DOHH2 (cell line): ENCODE data around the gene TSPAN1.

Experiments
- H3F3A ChIP-seq: fragments of 200-600 bp; sonication (generic), shearing (Covaris generic); 2 replicates; pipeline ENCODE4 v1.6.0; 2016; ENCODE audit warnings: antibody characterized with exemption, mild to moderate bottlenecking; ENCODE audit not compliant: control insufficient read depth, insufficient read depth
- H3K27ac ChIP-seq: fragments of 200-600 bp; sonication (generic); 2 replicates; pipeline ENCODE4 v1.5.1; 2014; ENCODE audit warnings: low read depth, mild to moderate bottlenecking, low read length, moderate library complexity
- H3K27me3 ChIP-seq: fragments of 200-600 bp; sonication (generic); 2 replicates; pipeline ENCODE4 v1.6.1; 2014; ENCODE audit warnings: mild to moderate bottlenecking, low read length, mixed read lengths; ENCODE audit not compliant: control insufficient read depth
- H3K36me3 ChIP-seq: fragments of 200-600 bp; sonication (generic); 2 replicates; pipeline ENCODE4 v1.6.1; 2014; ENCODE audit warnings: mild to moderate bottlenecking, low read length, moderate library complexity, mixed read lengths; ENCODE audit not compliant: control insufficient read depth
- H3K4me1 ChIP-seq: fragments of 200-600 bp; sonication (generic); 2 replicates; pipeline ENCODE4 v1.6.1; 2014; ENCODE audit warnings: mild to moderate bottlenecking, low read length, mixed read lengths; ENCODE audit not compliant: control insufficient read depth
- H3K4me2 ChIP-seq: fragments of 200-600 bp; sonication (generic); 2 replicates; pipeline ENCODE4 v1.6.0; 2014; ENCODE audit warnings: mild to moderate bottlenecking, low read length, moderate library complexity
- H3K4me3 ChIP-seq: fragments of 200-600 bp; sonication (generic); 2 replicates; pipeline ENCODE4 v1.5.1; 2014; ENCODE audit warnings: mild to moderate bottlenecking, low read length, mixed read lengths
- H3K79me2 ChIP-seq: fragments of 200-600 bp; sonication (generic); 2 replicates; pipeline ENCODE4 v1.6.1; 2014; ENCODE audit warnings: mild to moderate bottlenecking, low read length, mixed read lengths; ENCODE audit not compliant: control insufficient read depth
- H3K9me2 ChIP-seq: fragments of 200-600 bp; sonication (generic); replicated peaks from 2 replicates; pipeline ENCODE4 v1.6.1; 2014; ENCODE audit warnings: mild to moderate bottlenecking, low read length, mixed read lengths; ENCODE audit not compliant: control insufficient read depth
- H3K9me3 ChIP-seq: fragments of 200-600 bp; sonication (generic); 2 replicates; pipeline ENCODE4 v1.6.1; 2014; ENCODE audit warnings: antibody characterized with exemption, low read length, mixed read lengths; ENCODE audit not compliant: control insufficient read depth, insufficient read depth
- H4K20me1 ChIP-seq: fragments of 200-600 bp; sonication (generic); 2 replicates; pipeline ENCODE4 v1.6.0; 2014; ENCODE audit warnings: low read depth, mild to moderate bottlenecking, antibody characterized with exemption, low read length, moderate library complexity; ENCODE audit not compliant: control insufficient read depth, insufficient read depth
- CTCF ChIP-seq: fragments of 200-600 bp; sonication (generic); IDR thresholded peaks from one replicate; pipeline ENCODE4 v1.5.1; 2014; ENCODE audit warnings: antibody characterized with exemption, mild to moderate bottlenecking, low read depth, low read length; ENCODE audit not compliant: poor library complexity, severe bottlenecking
- EZH2phosphoT487 ChIP-seq: fragments of 200-600 bp; sonication (generic); IDR thresholded peaks from 2 replicates; pipeline ENCODE4 v1.6.1; 2017; ENCODE audit warnings: borderline replicate concordance, mild to moderate bottlenecking, antibody characterized with exemption, low read length, moderate library complexity, mixed read lengths

The TSPAN1 gene

GRCh38 chr1:46187106-46187869 is 12.4 kb downstream of the TSPAN1 start:
- Histone ChIP-seq H3K27me3 (no peaks in the 10 kb centered on the region), H3K9me2 (no peaks in the 10 kb centered on the region), H3K79me2 (no peaks in the 10 kb centered on the region), H3K4me3 (no peak overlapping the region), H3K4me1 (no peaks in the 10 kb centered on the region), H3F3A (no peaks in the 10 kb centered on the region), H3K4me2 (no peak overlapping the region), H3K9me3 (no peaks in the 10 kb centered on the region), H3K36me3 (peaks cover 4% of the 10 kb centered on the region; the same call in 1 of the 2 replicates), H3K27ac (no peak overlapping the region), H4K20me1 (no peaks in the 10 kb centered on the region)
- TF ChIP-seq CTCF (no peak), EZH2phosphoT487 (no peak)

GRCh38 chr1:46188295-46189030 is 13.6 kb downstream of the TSPAN1 start:
- Histone ChIP-seq H3K4me1 (no peaks in the 10 kb centered on the region), H3K4me2 (no peak overlapping the region), H3K9me2 (no peaks in the 10 kb centered on the region), H3K79me2 (no peaks in the 10 kb centered on the region), H3K27me3 (no peaks in the 10 kb centered on the region), H3F3A (no peaks in the 10 kb centered on the region), H3K27ac (no peak overlapping the region), H3K4me3 (no peak overlapping the region), H3K9me3 (no peaks in the 10 kb centered on the region), H4K20me1 (no peaks in the 10 kb centered on the region), H3K36me3 (peaks cover 8% of the 10 kb centered on the region; the same call in 1 of the 2 replicates)
- no peak for TF ChIP-seq EZH2phosphoT487
- TF ChIP-seq CTCF = no peak

GRCh38 chr1:46190539-46190938 is 15.7 kb downstream of the TSPAN1 start:
- peaks cover 8% of the 10 kb centered on the region; the same call in 1 of the 2 replicates for H3K36me3 ChIP-seq
- TF ChIP-seq EZH2phosphoT487 (no peak), CTCF (no peak)
- H3K27me3 ChIP-seq = no peaks in the 10 kb centered on the region
- H3K9me2 ChIP-seq = no peaks in the 10 kb centered on the region
- H3K4me1 ChIP-seq = no peaks in the 10 kb centered on the region
- H3K27ac ChIP-seq = no peak overlapping the region
- H3K79me2 ChIP-seq = no peaks in the 10 kb centered on the region
- H4K20me1 ChIP-seq = no peaks in the 10 kb centered on the region
- H3K9me3 ChIP-seq = no peaks in the 10 kb centered on the region
- no peak overlapping the region for H3K4me3 ChIP-seq
- H3F3A ChIP-seq = no peaks in the 10 kb centered on the region
- no peak overlapping the region for H3K4me2 ChIP-seq
